Smooth muscle cell (in vitro differentiated cells): ENCODE results near the gene SREBF2. TPM values are rescaled to one million over a fixed set of nuclear protein-coding genes. Genes with fewer than 3 reads are reported as not detected.

Source experiments
- DNase-seq: peaks from one replicate; lab custom pipeline; 2025; ENCODE audit not compliant: unreplicated experiment; lab: John Stamatoyannopoulos, UW
- H2AFZ ChIP-seq: fragments of 200-600 bp; sonication (generic); 2 replicates; pipeline ENCODE4 v1.6.0; 2016; ENCODE audit warnings: antibody characterized with exemption, low read depth, mild to moderate bottlenecking
- H3F3A ChIP-seq: fragments of 200-600 bp; sonication (generic); 2 replicates; pipeline ENCODE4 v1.6.0; 2017; ENCODE audit warnings: antibody characterized with exemption, low read depth
- H3K27ac ChIP-seq: fragments of 200-600 bp; sonication (generic); 2 replicates; pipeline ENCODE4 v1.5.1; 2016; ENCODE audit warnings: low read depth, mild to moderate bottlenecking
- H3K27me3 ChIP-seq: fragments of 200-600 bp; sonication (generic); 2 replicates; pipeline ENCODE4 v1.6.1; 2016; ENCODE audit warnings: low read depth, mild to moderate bottlenecking
- H3K36me3 ChIP-seq: fragments of 200-600 bp; sonication (generic); 2 replicates; pipeline ENCODE4 v1.5.1; 2016; ENCODE audit warnings: low read depth
- H3K4me1 ChIP-seq: fragments of 200-600 bp; sonication (generic); 2 replicates; pipeline ENCODE4 v1.5.1; 2016; ENCODE audit warnings: low read depth
- H3K4me2 ChIP-seq: fragments of 200-600 bp; sonication (generic); 2 replicates; pipeline ENCODE4 v1.6.0; 2016; ENCODE audit warnings: mild to moderate bottlenecking
- H3K4me3 ChIP-seq: fragments of 200-600 bp; sonication (generic); 2 replicates; pipeline ENCODE4 v1.5.1; 2016; ENCODE audit warnings: mild to moderate bottlenecking
- H3K79me2 ChIP-seq: fragments of 200-600 bp; sonication (generic); 2 replicates; pipeline ENCODE4 v1.6.0; 2016; ENCODE audit warnings: low read depth, mild to moderate bottlenecking
- H3K9ac ChIP-seq: fragments of 200-600 bp; sonication (generic); 2 replicates; pipeline ENCODE4 v1.6.0; 2016; ENCODE audit warnings: low read depth
- H3K9me3 ChIP-seq: fragments of 200-600 bp; sonication (generic); replicated peaks from 2 replicates; pipeline ENCODE4 v1.5.1; 2016; ENCODE audit warnings: low read depth
- H4K20me1 ChIP-seq: fragments of 200-600 bp; sonication (generic); 2 replicates; pipeline ENCODE4 v1.6.0; 2016; ENCODE audit warnings: low read depth
- CTCF ChIP-seq: fragments of 200-600 bp; sonication (generic); IDR thresholded peaks from 2 replicates; pipeline ENCODE4 v1.5.1; 2017; ENCODE audit warnings: borderline replicate concordance, mild to moderate bottlenecking, antibody characterized with exemption; ENCODE audit not compliant: insufficient read depth, poor library complexity, severe bottlenecking
- WGBS: methylation state at CpG from one replicate; pipeline ENCODE4 v1.1.7; 2016; ENCODE audit warnings: low lambda C conversion rate; 5-methylcytosine and 5-hydroxymethylcytosine counted together
- polyA plus RNA-seq: library from polyadenylated mRNA; unstranded; fragments of >200 nt; fragmentation: Nextera tagmentation; extraction: Ambion mirVana; gene quantifications from 2 replicates; pipeline ENCODE4 v1.2.1, GENCODE V29; 2016
- total RNA-seq: library from RNA; depleted of rRNA; stranded (reverse); fragments of >200 nt; gene quantifications from 2 replicates; pipeline ENCODE4 v1.2.3, GENCODE V29; 2014

Gene SREBF2
- total and polyA plus RNA-seq, 2 experiments from 2014 or later = 62.9 to 78.2 TPM

- H3F3A ChIP-seq = no peaks in the 10 kb centered on the region
- WGBS = 98% methylated on average over 7 of the region's 7 CpGs
- no peak overlapping the region for H3K9ac ChIP-seq
- H3K79me2 ChIP-seq = no peaks in the 10 kb centered on the region
- no peak overlapping the region for H2AFZ ChIP-seq
- no peak for TF ChIP-seq CTCF
- no peaks in the 10 kb centered on the region for H3K36me3 ChIP-seq
- DNase-seq = no peak
- no peaks in the 10 kb centered on the region for H3K4me1 ChIP-seq
- no peak overlapping the region for H3K27ac ChIP-seq
- H3K27me3 ChIP-seq = no peaks in the 10 kb centered on the region
- H4K20me1 ChIP-seq = peaks cover 24% of the 10 kb centered on the region
- no peak overlapping the region for H3K4me2 ChIP-seq
- H3K9me3 ChIP-seq = no peaks in the 10 kb centered on the region
- no peak overlapping the region for H3K4me3 ChIP-seq
Observed at GRCh38 chr22:41902016-41902415, 69.1 kb downstream of the SREBF2 start.

GRCh38 chr22:41902932-41903421, 70.1 kb downstream of the SREBF2 start:
- WGBS = 97% methylated on average over 15 of the region's 15 CpGs
- no peak for DNase-seq
- Histone ChIP-seq H3K36me3 (no peaks in the 10 kb centered on the region), H3K4me3 (no peak overlapping the region), H3K9ac (no peak overlapping the region), H3K79me2 (no peaks in the 10 kb centered on the region), H3K4me1 (no peaks in the 10 kb centered on the region), H2AFZ (no peak overlapping the region), H4K20me1 (peaks cover 34% of the 10 kb centered on the region), H3K27me3 (no peaks in the 10 kb centered on the region), H3K4me2 (no peak overlapping the region), H3K9me3 (no peaks in the 10 kb centered on the region), H3K27ac (no peak overlapping the region), H3F3A (no peaks in the 10 kb centered on the region)
- no peak for TF ChIP-seq CTCF

- Histone ChIP-seq H3K79me2 (no peaks in the 10 kb centered on the region), H3K4me3 (no peak overlapping the region), H3K9ac (no peak overlapping the region), H3K4me2 (no peak overlapping the region), H3K27me3 (peaks cover 11% of the 10 kb centered on the region), H3K4me1 (no peaks in the 10 kb centered on the region), H3K36me3 (no peaks in the 10 kb centered on the region), H4K20me1 (peaks cover 52% of the 10 kb centered on the region), H3K27ac (no peak overlapping the region), H3K9me3 (no peaks in the 10 kb centered on the region), H2AFZ (no peak overlapping the region), H3F3A (no peaks in the 10 kb centered on the region)
- TF ChIP-seq CTCF = no peak
- no peak for DNase-seq
- over 99% methylated on average over 23 of the region's 24 CpGs for WGBS
Observed at GRCh38 chr22:41904450-41905410, 71.8 kb downstream of the SREBF2 start.
